Smooth muscle cell of the brain vasculature (primary cell): Measurements from ENCODE around the gene CCDC71L.

Source experiments
- DNase-seq: peaks from one replicate; pipeline ENCODE4 v3.0.0-alpha.2; 2012; ENCODE audit warnings: low read depth, low spot score

The CCDC71L gene

DNA sequence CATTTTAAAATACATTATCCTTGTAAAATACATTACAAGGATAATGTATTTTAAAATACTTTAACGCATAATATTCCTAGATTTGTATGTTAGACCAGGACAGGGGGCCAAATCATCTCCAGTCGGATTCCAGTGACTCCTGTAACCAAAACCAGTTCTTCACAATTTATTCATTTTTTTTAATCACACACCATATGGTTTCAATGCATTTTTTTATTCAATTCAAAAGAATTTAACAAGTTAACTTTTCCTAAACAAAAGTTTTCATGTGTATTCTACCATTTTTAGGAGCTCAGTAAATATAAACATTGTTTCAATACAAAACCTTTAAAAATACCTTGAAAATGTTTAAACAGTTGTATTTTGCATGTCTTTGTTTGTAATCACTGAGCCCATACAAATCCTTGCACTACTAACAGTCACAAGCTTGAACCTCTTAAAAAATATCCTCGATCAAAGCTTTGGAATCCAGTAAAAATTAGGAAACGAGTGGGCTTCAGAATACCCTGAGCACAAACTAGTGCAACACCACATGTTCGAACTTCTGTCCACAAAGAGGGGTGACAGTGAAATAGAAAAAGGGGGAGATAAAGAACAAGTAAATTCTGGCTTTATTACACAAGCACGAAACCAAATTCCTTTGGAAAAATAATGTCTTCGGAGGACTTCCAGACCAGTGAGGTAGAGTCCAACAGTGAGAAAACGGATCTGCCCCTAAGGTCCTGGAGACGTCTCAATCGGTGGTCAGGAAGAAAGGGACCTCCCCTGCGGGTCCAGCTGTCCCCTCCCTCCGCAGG, 1.6 kb downstream of the CCDC71L start:
- no peak for DNase-seq

DNA sequence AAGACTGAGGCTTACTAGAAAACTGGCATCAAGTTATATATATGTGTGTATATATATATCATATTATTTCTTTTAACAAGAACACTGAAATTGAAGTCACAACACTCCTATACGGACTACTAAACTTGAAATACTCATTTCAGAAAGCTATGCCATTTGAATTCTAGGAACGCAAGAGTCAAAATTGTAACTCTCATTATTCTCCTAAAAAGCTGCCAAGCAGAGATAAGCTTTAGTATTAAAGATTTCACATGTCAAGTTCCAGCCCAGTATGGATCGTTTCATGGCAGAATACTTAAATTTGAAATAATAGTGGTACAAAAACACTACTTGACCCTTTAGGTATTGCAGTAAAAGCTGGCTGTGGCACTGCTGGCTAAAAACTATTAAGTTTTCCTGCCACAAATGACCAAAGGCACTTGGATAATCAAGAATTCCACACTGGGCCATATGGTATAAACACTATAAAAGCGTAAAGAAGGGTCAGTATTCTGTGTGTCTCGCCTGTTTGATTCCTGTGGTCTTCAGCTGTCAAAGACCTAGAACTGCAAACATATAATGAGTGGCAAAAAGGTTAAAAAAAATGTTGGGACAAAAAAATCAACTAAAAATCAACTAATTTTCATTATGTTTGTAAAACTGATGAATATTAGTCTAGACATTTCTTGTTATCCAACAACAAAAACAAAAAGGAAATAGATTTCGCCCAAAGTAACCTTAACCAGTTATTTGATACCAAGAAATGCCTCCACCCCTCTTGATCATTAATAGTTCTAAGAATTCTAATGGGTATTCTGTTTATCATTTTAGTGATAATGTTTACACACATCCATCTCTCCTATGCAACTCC, 2.4 kb downstream of the CCDC71L start:
- no peak for DNase-seq

DNA sequence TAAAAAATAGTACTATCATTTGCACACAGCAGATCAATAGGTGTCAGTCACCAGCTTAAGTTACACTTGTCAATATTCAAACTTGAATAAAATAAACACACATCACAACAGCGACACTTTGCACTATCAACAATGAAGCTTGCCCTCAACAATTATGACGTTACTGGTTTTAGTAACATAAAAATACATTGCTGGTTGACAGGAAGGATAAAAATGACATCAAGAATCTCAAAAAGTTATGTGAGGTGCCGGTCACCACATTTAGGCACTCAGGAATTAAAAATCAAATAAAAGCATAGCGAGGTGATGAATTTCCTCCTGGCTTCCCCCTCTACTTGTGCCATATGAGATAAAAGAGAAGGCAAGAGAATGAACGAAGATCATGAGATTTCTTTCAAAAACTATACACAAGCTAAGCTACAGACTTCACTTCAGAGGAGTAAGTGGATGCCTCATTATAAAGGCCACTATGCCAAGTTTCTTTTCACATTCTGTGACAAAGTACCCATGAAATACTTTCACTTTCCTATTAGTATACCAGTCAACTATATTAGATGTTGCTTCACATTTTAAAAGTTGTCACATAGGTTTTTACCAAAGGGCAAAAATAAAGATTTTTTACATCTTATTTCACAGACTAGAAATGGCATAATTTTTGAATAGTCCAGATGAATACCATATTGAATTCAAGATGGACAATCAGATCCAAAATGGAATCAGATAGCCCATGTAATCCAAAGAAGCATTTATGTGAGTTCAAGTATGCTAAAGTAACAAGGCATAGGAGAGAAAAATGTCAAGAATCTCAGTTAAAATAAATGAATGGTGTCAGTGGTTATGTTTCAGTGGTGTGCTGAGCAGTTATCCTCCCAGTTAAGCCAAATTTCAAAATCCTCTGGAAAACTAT, 3.6 kb downstream of the CCDC71L start:
- no peak for DNase-seq

DNA sequence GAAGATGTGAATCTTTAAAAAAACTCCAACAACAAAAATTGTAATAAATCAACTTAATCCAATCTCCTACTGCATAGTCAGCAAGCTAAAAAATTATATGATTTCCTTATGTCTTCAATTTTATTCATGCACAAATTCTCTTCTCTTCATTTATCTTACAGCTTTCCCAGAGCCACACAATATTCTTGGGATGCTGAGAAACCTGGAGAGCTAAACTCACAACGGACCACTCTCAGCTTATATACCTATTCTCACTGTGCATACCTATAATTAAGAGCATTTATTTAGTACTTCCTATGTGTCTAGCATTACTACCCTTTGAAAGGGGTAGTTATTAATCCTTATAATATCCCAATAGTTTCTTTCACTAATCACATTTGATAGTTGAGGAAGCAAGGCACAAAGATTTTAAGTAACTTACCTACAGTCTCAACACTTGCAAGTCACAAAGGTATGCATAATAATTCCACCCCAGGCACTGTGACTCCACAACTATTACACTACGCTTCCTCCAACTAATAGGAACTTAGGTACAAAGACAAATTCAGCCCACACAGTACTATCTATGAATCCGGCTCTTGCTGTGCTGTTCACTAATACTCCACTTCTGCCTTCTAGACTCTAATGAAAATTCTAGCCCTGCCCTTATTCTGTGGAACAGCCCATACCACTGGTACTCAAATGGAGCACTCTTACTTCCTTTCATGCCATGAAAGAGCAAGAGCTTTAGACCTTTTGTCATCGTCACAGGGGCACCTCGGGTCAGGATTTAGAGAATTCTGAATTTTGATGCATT, 5.1 kb downstream of the CCDC71L start:
- DNase-seq: no peak

DNA sequence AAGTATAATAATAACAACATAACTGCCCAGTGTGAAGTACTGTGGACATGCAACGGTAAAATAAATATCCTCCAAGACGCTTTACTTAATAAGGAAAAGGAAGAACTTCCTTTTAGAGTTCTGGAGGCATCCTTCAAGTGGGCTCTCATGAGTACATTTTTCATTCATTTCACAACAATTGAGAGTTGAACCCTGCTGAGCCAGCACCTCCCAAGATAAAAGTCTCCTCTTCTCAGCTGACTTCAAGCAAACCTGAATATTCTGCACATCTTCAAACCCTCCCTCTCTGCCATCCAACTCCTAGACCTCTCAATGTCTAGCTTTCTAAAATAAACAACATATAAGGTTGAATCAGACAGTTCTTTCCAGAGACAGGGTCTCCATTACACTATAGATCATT, 7.5 kb downstream of the CCDC71L start:
- no peak for DNase-seq

- DNase-seq: no peak
Observed at GRCh38 chr7:106652909-106653308, 8.0 kb downstream of the CCDC71L start.

GRCh38 chr7:106652092-106652491, 8.9 kb downstream of the CCDC71L start:
- no peak for DNase-seq

GRCh38 chr7:106646256-106646655, 14.7 kb downstream of the CCDC71L start:
- DNase-seq: no peak

DNA sequence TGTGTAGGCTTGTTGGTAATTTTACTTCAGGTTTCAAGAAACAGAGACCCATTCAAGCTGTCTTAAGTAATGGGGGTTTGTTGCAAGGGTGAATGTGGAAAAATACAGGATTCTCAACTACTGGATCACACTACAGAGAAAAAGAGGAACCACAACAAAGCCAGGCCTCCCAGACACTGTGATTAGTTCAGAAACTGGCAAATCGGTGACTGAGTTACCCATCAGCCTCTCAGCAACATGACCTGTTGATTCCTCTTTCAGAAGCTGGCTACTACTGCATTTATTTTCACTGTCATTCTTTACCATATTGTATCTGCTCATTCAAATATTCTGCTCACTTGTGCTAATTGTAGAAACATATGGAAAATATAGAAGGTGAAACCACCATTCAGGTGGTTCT, 16.0 kb downstream of the CCDC71L start:
- no peak for DNase-seq

- DNase-seq: no peak
Observed at GRCh38 chr7:106643216-106644000, 17.6 kb downstream of the CCDC71L start.

DNA sequence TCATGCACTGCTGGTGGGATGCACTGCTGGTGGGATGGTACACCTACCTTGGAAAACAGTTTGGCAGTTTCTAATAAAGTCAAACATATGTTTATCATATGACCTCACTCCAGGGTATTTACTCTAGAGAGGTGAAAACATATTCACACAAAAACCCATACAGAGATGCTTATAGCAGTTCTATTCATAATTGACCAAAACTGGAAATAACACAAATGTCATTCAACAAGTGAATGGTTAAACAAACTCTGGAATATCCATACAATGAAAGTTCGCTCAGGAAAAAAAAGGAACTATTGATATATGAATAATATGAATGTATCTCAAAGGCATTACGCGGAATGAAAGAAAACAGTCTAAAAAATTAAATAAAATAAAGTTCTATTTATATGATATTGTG, 19.5 kb downstream of the CCDC71L start:
- no peak for DNase-seq

DNA sequence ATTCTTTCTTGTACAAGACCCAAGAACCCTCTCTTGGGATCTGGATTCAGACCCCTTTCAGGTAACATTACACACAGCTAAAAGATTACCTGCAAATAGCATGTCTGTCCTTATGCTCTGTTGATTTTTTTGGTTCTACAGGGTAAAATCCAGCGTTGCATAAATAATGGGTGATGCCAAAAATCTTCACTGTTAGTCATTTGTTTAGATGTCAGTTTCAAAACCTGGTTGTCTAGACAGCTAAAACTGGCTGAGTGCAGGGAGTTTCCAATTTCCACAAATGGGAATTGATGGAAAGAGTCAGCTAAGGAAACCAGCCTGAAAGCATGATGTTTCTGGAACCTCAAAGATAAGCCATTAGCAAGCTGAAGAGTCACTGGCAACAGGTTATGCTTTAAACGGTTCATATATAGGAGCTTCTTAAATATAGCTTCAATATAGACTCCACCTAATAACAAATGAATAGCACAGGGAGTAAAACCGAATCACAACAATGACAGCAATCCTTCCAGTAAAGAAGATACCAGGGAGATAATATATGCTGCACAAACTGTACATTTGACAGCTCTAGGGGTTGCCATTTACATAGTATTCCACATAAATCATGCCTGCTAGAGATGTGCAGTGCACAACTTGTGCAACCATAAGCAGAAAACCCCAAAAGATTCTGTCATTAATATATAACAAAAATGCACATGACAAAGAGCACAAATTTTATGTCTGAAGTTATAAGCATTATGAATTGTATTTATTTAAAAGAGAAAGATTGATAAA, 20.4 kb downstream of the CCDC71L start:
- no peak for DNase-seq

DNA sequence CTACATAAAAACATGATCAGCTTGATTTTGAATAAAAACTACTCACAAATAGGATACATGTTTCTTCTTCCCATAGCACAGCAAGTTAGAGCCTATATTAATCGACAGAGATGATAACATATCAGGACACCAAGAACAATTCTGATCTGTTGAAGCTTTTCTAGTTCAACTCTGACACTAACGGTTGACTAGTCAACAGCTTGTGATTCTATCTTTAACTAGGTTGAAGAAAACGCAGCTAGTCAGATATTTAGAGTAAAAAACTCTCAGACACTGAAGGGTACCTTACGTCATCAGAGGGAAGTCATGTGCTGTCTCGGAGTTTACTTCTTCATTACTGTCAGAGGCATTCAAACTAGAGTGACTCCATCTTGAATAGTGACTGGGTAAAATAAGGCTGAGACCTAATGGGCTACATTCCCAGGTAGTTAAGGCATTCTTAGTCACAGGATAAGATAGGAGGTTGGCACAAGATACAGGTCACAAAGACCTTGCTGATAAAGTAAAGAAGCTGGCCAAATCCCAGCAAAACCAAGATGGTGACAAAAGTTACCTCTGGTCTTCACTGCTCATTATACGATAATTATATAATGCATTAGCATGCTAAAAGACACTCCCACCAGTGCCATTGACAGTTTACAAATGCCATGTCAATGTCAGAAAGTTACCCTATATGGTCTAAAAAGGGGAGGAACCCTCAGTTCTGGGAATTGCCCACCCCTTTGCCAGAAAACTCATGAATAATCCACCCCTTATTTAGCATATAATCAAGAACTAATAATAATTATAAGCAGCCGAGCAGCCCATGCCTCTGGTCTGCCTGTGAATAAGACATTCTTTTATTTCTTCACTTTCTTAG, 21.3 kb downstream of the CCDC71L start:
- no peak for DNase-seq

DNA sequence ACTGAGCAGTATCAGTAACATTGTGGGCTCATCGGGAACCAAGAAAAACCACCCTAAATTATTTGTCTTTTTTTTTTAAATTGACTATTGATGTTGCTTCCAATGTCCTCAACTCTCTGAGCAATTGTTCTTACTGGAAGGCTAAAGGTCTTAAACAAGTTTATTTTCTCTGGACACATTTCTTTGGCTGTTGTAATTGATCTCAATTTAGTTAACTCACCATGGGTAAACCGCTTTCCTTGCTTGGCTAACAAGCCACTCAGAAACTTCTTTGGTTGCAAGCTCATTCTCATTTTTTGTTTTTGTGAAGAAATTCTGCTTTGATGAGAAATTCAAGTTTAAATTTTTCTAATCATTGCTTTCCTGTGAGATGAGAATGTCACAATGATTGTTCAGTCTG, 25.5 kb downstream of the CCDC71L start:
- DNase-seq: no peak

DNA sequence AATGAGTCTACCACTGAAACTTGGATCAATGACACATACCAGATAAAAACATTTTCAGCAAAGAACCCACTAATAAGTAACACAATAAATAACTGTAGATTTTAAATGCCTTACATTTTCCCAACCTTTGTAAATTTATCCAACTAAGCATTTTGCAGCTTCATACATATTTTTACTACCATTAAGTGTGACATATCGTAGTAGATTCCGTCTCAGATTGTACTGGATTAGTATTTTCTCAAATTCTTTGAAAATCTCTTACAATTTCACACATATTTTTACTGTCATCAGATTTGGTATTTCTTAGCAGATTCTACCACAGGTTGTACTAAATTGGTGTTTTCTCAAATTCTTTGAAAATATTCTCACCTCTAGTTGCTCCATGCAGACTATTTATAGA, 26.0 kb downstream of the CCDC71L start:
- no peak for DNase-seq

GRCh38 chr7:106630648-106631047, 30.3 kb downstream of the CCDC71L start:
- no peak for DNase-seq

GRCh38 chr7:106629516-106629915, 31.4 kb downstream of the CCDC71L start:
- no peak for DNase-seq

GRCh38 chr7:106626376-106627164, 34.4 kb downstream of the CCDC71L start:
- no peak for DNase-seq
